ENCODE results near the gene TSN. TPM values are rescaled to one million over a fixed set of nuclear protein-coding genes. Genes with fewer than 3 reads are reported as not detected.
"Not testable (repeated sequence)": the region's sequence is repeated elsewhere in the genome, so short reads cannot be mapped to it uniquely, and the experiment has no call there.

The TSN gene
- total RNA-seq, 2 experiments from 2014 or later, result 49.1 to 50.9 TPM

GRCh38 chr2:121707920-121708361 is 47.5 kb upstream of the TSN start:
- no peak overlapping the region for H3K27ac ChIP-seq (ENCODE audit: low read depth in 1 of 2, low read length in 2 of 2)
- no peaks in the 10 kb centered on the region for H3K4me1 ChIP-seq (ENCODE audit: insufficient read depth, low read length)
- ChIA-PET CTCF (interaction anchor here (0.6 to 1.2 kb wide), 2 partner anchors 217 to 305 kb away, joined by 3 read pairs; no protein-coding TSS in a partner anchor), POLR2A (interaction anchor here (0.6 kb wide), 1 partner anchor 52 kb away, joined by 3 read pairs; no protein-coding TSS in a partner anchor)
- intact Hi-C loops (cut with DNase I, micrococcal nuclease), result no loop called here
- H3K27me3 ChIP-seq (ENCODE audit: control insufficient read depth in 1 of 2, insufficient read depth in 2 of 2, low read length in 2 of 2), result no peaks in the 10 kb centered on the region
- Mint-ChIP-seq H3K9me3 (no peaks in the 10 kb centered on the region), H3K27me3 (no peaks in the 10 kb centered on the region), H3K36me3 (ENCODE audit: low read depth) (no peaks in the 10 kb centered on the region), H3K27ac (no peak overlapping the region), H3K4me1 (ENCODE audit: low read depth) (no peaks in the 10 kb centered on the region), H3K4me3 (no peak overlapping the region)
- no peaks in the 10 kb centered on the region for H3K9me3 ChIP-seq (ENCODE audit: control insufficient read depth in 1 of 2, insufficient read depth in 1 of 2, low read length in 2 of 2)
- no peak for ATAC-seq (ENCODE audit: poor library complexity)
- no peaks in the 10 kb centered on the region for H3K36me3 ChIP-seq (ENCODE audit: insufficient read depth, low read length)
- DNase-seq, result no peak
- H3K4me3 ChIP-seq (ENCODE audit: low read length), result no peak overlapping the region
- TF ChIP-seq, protein P1, sequence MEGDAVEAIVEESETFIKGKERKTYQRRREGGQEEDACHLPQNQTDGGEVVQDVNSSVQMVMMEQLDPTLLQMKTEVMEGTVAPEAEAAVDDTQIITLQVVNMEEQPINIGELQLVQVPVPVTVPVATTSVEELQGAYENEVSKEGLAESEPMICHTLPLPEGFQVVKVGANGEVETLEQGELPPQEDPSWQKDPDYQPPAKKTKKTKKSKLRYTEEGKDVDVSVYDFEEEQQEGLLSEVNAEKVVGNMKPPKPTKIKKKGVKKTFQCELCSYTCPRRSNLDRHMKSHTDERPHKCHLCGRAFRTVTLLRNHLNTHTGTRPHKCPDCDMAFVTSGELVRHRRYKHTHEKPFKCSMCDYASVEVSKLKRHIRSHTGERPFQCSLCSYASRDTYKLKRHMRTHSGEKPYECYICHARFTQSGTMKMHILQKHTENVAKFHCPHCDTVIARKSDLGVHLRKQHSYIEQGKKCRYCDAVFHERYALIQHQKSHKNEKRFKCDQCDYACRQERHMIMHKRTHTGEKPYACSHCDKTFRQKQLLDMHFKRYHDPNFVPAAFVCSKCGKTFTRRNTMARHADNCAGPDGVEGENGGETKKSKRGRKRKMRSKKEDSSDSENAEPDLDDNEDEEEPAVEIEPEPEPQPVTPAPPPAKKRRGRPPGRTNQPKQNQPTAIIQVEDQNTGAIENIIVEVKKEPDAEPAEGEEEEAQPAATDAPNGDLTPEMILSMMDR (IDR thresholded peaks at IDR 0.05), result no peak

GRCh38 chr2:121709776-121710469 is 45.5 kb upstream of the TSN start:
- H3K9me3 Mint-ChIP-seq, result no peaks in the 10 kb centered on the region
- intact Hi-C loops (cut with DNase I, micrococcal nuclease), result no loop called here
- DNase-seq (no peak), ATAC-seq (ENCODE audit: poor library complexity) (no peak)
- ChIA-PET POLR2A (no interaction called here), CTCF (no interaction called here)
- no peaks in the 10 kb centered on the region for H3K27me3 Mint-ChIP-seq
- Histone ChIP-seq H3K4me1 (ENCODE audit: insufficient read depth, low read length) (no peaks in the 10 kb centered on the region), H3K9me3 (ENCODE audit: control insufficient read depth in 1 of 2, insufficient read depth in 1 of 2, low read length in 2 of 2) (no peaks in the 10 kb centered on the region), H3K27me3 (ENCODE audit: control insufficient read depth in 1 of 2, insufficient read depth in 2 of 2, low read length in 2 of 2) (no peaks in the 10 kb centered on the region), H3K4me3 (ENCODE audit: low read length) (no peak overlapping the region), H3K36me3 (ENCODE audit: insufficient read depth, low read length) (no peaks in the 10 kb centered on the region), H3K27ac (ENCODE audit: low read depth in 1 of 2, low read length in 2 of 2) (no peak overlapping the region)
- H3K4me3 Mint-ChIP-seq, result no peak overlapping the region
- H3K36me3 Mint-ChIP-seq (ENCODE audit: low read depth), result no peaks in the 10 kb centered on the region
- no peak overlapping the region for H3K27ac Mint-ChIP-seq
- H3K4me1 Mint-ChIP-seq (ENCODE audit: low read depth), result no peaks in the 10 kb centered on the region
- TF ChIP-seq, protein P1 (IDR thresholded peaks at IDR 0.05), result no peak

DNA sequence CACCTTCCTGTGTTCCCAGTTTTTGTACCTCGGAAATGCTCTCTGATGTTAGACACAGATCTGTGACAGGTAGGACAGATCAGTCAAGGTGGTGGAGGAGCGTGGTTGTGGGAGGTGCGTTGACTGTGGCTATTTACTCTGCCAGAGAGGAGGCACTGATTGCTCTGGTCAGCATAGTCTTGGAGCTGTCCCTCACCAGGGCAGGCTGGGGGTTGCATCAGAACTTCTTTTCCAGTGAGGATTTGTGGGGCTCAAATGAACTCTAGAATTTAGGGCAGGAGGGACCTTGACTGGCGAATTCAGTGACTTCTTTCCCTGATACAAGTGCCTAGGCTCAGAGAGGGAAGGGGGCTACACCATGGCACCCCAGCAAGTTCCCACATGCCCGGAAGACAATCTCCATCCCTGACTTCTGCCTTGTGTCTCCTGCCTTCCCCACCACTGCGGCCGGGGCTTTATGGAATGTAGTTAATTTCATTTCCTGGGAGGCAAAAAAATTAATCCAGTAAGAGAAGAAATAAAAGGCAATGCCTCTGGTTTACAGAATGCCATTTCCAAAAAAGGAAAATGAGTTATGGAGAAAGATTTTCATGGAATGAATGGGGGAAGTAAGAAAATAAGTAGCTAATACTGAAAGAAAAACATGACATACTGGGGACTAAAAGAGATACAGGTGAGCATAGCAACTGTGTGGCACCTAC is 44.8 kb upstream of the TSN start:
- H3K27ac Mint-ChIP-seq, result no peak overlapping the region
- intact Hi-C loops (cut with DNase I, micrococcal nuclease), result no loop called here
- no peaks in the 10 kb centered on the region for H3K27me3 Mint-ChIP-seq
- no peak overlapping the region for H3K4me3 Mint-ChIP-seq
- POLR2A ChIA-PET, result no interaction called here
- Histone ChIP-seq H3K9me3 (ENCODE audit: control insufficient read depth in 1 of 2, insufficient read depth in 1 of 2, low read length in 2 of 2) (no peaks in the 10 kb centered on the region), H3K36me3 (ENCODE audit: insufficient read depth, low read length) (no peaks in the 10 kb centered on the region), H3K4me3 (ENCODE audit: low read length) (no peak overlapping the region), H3K27ac (ENCODE audit: low read depth in 1 of 2, low read length in 2 of 2) (no peak overlapping the region), H3K27me3 (ENCODE audit: control insufficient read depth in 1 of 2, insufficient read depth in 2 of 2, low read length in 2 of 2) (no peaks in the 10 kb centered on the region), H3K4me1 (ENCODE audit: insufficient read depth, low read length) (no peaks in the 10 kb centered on the region)
- H3K9me3 Mint-ChIP-seq, result no peaks in the 10 kb centered on the region
- ATAC-seq (ENCODE audit: poor library complexity) (no peak), DNase-seq (no peak)
- TF ChIP-seq, protein P1 (IDR thresholded peaks at IDR 0.05), result no peak
- no peaks in the 10 kb centered on the region for H3K4me1 Mint-ChIP-seq (ENCODE audit: low read depth)
- CTCF ChIA-PET, result no interaction called here
- H3K36me3 Mint-ChIP-seq (ENCODE audit: low read depth), result no peaks in the 10 kb centered on the region

GRCh38 chr2:121711481-121711880 is 44.0 kb upstream of the TSN start:
- H3K27ac ChIP-seq (ENCODE audit: low read depth in 1 of 2, low read length in 2 of 2); H3K4me1 ChIP-seq (ENCODE audit: insufficient read depth, low read length); H3K36me3 Mint-ChIP-seq (ENCODE audit: low read depth); DNase-seq; H3K27ac Mint-ChIP-seq; H3K4me3 Mint-ChIP-seq; H3K4me1 Mint-ChIP-seq (ENCODE audit: low read depth); intact Hi-C loops (cut with DNase I, micrococcal nuclease); CTCF ChIA-PET; POLR2A ChIA-PET; ATAC-seq (ENCODE audit: poor library complexity); H3K9me3 Mint-ChIP-seq; H3K27me3 Mint-ChIP-seq; H3K4me3 ChIP-seq (ENCODE audit: low read length); H3K27me3 ChIP-seq (ENCODE audit: control insufficient read depth in 1 of 2, insufficient read depth in 2 of 2, low read length in 2 of 2); H3K36me3 ChIP-seq (ENCODE audit: insufficient read depth, low read length); H3K9me3 ChIP-seq (ENCODE audit: control insufficient read depth in 1 of 2, insufficient read depth in 1 of 2, low read length in 2 of 2): not testable (repeated sequence)

Data from CD4-positive, alpha-beta T cell (primary cell).